Body of pancreas (tissue), 4 donors: Measurements from ENCODE around the gene ABLIM3.

Experiments
- CTCF ChIP-seq, 7 experiments: fragments of 450-650 bp in 4 of 7; fragments of 200-600 bp in 3 of 7; sonication (generic) in 3 of 7; IDR thresholded peaks; one replicate each; pipeline ENCODE4 v1.5.1; 2016 to 2019; ENCODE audit warnings: antibody characterized with exemption in 7 of 7
- POLR2A ChIP-seq, 3 donors: fragments of 450-650 bp; IDR thresholded peaks; one replicate each; pipeline ENCODE4 v1.6.1; 2016; ENCODE audit warnings: antibody characterized with exemption in 3 of 3, mild to moderate bottlenecking in 2 of 3

GRCh38 chr5:149303210-149303609 is 161.9 kb downstream of the ABLIM3 start:
- TF ChIP-seq CTCF (IDR thresholded peaks at IDR 0.05) (no peak), POLR2A (IDR thresholded peaks at IDR 0.05) (no peak)
